ENCODE measurements around the gene ERCC1.

DNA sequence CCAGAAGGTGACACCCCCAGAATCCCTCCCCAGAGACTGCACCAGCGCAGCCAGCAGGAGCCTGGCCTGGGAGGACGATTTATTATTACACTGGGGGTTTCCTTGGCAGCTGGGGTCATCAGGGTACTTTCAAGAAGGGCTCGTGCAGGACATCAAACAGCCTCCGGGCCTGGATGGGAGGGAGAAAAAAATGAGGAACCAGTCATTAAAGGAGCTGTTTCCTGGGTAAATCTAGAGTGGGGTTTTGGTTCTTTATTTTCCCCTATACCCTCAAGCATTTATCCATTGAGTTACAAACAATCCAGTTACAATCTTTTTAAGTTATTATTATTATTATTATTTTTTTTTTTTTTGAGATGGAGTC lies 14.2 kb downstream of the ERCC1 start:
- TF ChIP-seq, protein P1, sequence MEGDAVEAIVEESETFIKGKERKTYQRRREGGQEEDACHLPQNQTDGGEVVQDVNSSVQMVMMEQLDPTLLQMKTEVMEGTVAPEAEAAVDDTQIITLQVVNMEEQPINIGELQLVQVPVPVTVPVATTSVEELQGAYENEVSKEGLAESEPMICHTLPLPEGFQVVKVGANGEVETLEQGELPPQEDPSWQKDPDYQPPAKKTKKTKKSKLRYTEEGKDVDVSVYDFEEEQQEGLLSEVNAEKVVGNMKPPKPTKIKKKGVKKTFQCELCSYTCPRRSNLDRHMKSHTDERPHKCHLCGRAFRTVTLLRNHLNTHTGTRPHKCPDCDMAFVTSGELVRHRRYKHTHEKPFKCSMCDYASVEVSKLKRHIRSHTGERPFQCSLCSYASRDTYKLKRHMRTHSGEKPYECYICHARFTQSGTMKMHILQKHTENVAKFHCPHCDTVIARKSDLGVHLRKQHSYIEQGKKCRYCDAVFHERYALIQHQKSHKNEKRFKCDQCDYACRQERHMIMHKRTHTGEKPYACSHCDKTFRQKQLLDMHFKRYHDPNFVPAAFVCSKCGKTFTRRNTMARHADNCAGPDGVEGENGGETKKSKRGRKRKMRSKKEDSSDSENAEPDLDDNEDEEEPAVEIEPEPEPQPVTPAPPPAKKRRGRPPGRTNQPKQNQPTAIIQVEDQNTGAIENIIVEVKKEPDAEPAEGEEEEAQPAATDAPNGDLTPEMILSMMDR (IDR thresholded peaks at IDR 0.05), result no peak
- TF ChIP-seq POLR2A (IDR thresholded peaks at IDR 0.05) (no peak), POLR2AphosphoS5 (IDR thresholded peaks at IDR 0.05; ENCODE audit: insufficient read depth in 1 of 2, low read depth in 1 of 2) (no peak)

All from vagina (tissue), 2 donors.